Activated CD4-positive, alpha-beta T cell treated with anti-CD3 and anti-CD28 coated beads for 24 hours (primary cell): ENCODE data around the gene CNTN5.
"Not testable (repeated sequence)": the region's sequence is repeated elsewhere in the genome, so short reads cannot be mapped to it uniquely, and the experiment has no call there.

Source experiments
- DNase-seq, 2 donors: peaks; one replicate each; pipeline ENCODE4 v3.0.0-alpha.2; 2020; ENCODE audit warnings: low read depth in 2 of 2

CNTN5 gene

DNA sequence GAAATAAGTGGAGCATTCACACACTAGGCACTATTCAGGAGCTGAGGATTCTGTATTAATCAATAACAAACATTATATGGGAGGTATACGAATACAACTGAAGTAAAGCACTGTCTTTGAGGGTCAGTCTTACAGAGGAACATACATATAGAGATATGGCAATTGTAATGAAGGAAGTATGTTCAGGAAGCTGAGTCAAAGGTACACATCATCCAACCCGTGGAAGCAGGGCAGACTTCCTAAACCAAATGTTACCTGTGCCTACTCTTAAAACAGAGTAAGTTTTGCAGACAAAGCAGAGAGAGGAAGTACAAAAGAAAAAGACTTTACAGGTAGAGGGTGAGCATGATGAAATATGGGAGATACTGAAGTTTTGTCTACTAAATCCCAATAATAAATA lies 1185.2 kb downstream of the CNTN5 start:
- no peak for DNase-seq

DNA sequence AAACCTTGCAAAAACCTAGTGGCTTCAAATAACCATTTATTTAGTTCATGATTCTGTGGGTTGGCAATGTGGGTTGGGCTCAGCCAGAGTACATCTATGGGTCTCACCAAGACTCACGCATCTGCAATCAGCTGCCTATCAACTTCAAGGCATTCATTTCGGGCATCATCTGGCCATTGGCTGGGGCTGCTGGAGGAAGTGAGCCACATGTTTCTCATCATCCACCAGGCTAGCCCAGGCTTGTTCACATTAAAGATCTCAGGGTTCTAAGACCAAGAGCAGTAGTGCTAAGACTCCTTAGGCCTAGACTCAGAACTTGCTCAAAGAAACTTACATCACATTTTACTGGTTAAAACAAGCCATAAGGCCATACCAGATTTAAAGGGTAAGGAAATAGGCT lies 1187.5 kb downstream of the CNTN5 start:
- no peak for DNase-seq

GRCh38 chr11:100214791-100215190 lies 1194.0 kb downstream of the CNTN5 start:
- no peak for DNase-seq

GRCh38 chr11:100220801-100221200 lies 1200.1 kb downstream of the CNTN5 start:
- DNase-seq, result no peak

GRCh38 chr11:100221791-100222190 lies 1201.0 kb downstream of the CNTN5 start:
- DNase-seq, result no peak

GRCh38 chr11:100224541-100225034 lies 1203.8 kb downstream of the CNTN5 start:
- no peak for DNase-seq

GRCh38 chr11:100229086-100229485 lies 1208.3 kb downstream of the CNTN5 start:
- DNase-seq, result no peak

DNA sequence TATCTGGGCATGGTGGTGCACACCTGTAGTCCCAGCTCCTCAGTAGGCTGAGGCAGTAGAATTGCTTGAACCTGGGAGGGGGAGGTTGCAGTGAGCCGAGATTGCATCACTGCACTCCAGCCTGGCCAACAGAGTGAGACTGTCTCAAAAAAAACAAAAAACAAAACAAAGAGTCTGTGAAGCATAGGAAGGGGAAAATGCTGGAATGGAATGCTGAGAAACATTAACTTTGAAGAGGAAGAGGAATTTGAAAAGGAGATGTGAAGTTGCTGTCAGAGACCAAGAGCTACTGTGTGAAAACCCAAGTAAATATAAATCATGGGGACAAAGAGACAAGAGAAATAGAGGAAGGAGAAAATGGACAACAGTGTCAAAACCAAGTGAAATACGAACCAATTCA lies 1211.3 kb downstream of the CNTN5 start:
- DNase-seq, result no peak

DNA sequence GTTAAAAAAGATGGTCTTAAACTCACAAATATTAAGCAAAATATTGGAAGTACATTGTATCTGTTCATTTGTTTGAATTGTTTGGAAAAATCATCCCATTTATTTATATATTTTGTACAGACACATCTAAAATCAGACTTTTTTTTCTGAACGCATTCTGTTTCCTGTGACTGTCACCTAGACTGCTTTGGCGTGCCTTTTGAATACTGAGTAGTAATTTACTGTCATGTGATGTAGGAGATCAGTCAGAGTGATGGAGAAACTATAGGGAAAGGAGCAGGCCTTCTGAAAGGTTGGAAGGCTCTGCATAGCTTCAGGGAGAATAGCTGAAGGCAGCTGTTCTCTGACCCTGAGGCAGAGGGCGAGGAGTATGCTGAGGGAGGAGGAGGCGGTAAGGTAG lies 1214.3 kb downstream of the CNTN5 start:
- DNase-seq, result no peak

- DNase-seq, result no peak
These were observed 1219.3 kb downstream of the CNTN5 start for GRCh38 chr11:100240025-100240539.

- DNase-seq, result no peak
These were observed 1227.0 kb downstream of the CNTN5 start for GRCh38 chr11:100247704-100248103.

GRCh38 chr11:100257238-100257803 lies 1236.6 kb downstream of the CNTN5 start:
- DNase-seq, result not testable (repeated sequence)

GRCh38 chr11:100269516-100269915 lies 1248.8 kb downstream of the CNTN5 start:
- no peak for DNase-seq

DNA sequence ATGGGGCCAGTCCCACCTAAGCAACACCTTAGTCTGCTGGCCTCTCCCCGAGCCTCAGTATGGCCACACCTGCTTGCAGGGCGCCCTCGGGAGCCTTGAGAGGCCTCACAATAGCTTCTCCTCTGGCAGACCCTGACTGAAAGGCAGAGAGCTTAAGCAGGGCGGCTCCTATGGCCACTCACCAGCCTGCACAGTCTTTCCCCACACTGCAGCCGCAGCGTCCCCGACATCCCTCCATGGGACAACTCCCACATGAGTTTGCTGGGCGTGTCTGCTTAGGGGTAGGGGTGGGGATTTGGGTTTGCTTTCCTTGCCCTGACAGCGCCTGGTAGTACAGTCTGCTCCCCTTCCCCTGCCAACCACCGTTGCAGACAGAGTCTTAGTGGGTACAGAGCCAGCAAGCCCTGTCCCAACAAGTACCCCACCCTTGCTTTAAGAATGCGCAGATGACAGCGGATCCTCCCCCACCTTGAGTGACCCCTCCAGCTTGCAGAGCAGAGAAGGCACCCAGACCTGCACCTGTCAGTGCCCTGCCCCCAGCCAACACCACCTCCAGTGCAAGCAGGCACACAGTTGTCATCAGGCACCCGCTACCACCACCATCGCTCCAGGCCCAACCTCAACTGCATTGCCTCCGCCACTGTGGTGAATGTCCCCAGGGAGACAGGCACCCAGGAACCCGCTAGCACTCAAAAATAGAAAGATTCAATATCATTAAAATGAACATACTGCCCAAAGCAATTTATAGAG lies 1252.5 kb downstream of the CNTN5 start:
- no peak for DNase-seq

GRCh38 chr11:100274466-100274865 lies 1253.7 kb downstream of the CNTN5 start:
- not testable (repeated sequence) for DNase-seq

DNA sequence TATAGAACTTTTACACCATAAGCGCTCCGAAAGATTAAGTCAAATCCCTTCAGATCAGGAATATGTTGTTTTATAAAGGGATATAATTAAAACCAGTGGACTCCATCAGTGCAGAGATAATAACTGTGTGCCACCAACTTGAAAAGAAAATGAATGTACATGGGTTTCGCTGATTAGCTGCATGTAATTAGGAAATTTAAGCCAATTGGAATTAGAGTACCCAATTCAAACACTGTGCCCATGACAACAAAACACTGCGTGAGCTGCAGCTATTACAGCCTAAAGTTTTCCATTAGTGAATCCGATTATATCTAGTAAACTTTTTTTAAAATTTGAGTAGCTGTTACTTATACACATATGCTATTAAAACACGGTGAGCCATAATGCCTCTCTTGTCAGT lies 1274.0 kb downstream of the CNTN5 start:
- no peak for DNase-seq

DNA sequence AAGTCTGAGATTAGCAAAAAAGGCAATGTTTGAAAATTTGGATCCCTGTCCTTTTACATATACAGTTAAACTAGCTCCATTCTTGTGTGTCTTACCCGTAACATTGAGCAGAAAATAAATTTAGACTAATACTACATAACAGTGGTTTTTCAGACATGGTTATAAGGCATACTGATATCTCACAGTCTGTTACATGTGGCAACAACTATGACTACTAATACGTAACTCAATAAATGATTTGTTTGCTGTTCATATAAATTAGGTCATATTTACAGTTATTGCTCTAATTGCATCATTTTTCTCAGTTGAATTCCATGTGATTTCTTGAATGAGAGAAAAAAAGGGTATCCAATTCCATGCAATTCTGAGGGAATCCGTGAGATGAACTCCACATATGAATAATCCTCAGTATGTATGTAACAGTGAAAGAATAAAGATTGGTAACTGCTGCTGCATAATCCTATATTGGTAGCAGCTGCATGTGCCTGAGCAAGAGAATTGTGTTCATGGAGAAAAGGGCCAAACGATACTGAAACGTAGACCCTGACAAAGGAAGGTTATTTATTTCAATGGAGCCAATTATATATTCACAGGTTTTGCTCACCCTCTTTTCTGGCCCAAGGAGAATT lies 1275.4 kb downstream of the CNTN5 start:
- no peak for DNase-seq

DNA sequence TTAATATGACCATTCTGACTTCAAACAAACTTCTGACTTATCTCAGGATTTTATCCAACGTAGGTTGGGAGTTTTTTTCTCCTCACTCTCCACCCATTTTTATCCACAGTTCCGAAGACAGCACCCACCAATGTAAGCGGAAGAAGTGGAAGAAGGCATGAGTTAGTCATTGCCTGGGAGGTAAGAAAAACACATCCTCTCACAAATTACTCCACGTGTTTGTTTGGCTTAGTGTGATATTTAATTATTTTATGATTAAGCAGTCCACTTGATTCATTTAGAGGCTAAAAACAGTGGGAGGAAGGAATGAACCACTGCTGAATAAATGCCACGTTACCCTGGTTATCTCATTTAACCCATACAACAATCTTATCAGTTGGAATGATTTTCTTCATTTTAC lies 1276.8 kb downstream of the CNTN5 start:
- DNase-seq, result no peak

GRCh38 chr11:100302824-100303223 lies 1282.1 kb downstream of the CNTN5 start:
- no peak for DNase-seq

- no peak for DNase-seq
These were observed 1283.1 kb downstream of the CNTN5 start for GRCh38 chr11:100303897-100304296.

- no peak for DNase-seq
These were observed 1287.5 kb downstream of the CNTN5 start for GRCh38 chr11:100308202-100308601.

- DNase-seq, result no peak
These were observed 1295.2 kb downstream of the CNTN5 start for GRCh38 chr11:100315946-100316345.

- no peak for DNase-seq
These were observed 1296.2 kb downstream of the CNTN5 start for GRCh38 chr11:100316952-100317351.
